RWPE1 (cell line): Measurements from ENCODE around the gene RBM47.
A peak's percentile ranks its signal among the peaks of the same experiment; 100 is the strongest.

ENCODE experiments used
- CTCF ChIA-PET: fragments of 350-600 bp; sonication (Branson Sonifier 250); formaldehyde crosslinking; extraction: SDS; loops from one replicate; lab custom pipeline; 2021; lab: Yijun Ruan, JAX
- POLR2A ChIA-PET: fragments of 400-600 bp; formaldehyde crosslinking; extraction: SDS; loops from one replicate; lab custom pipeline; 2020; ENCODE audit warnings: antibody characterized with exemption; ENCODE audit not compliant: low non-redundant PET; lab: Yijun Ruan, JAX
- DNase-seq: peaks from one replicate; pipeline ENCODE4 v3.0.0; 2012; ENCODE audit warnings: low spot score
- H3K27ac ChIP-seq: fragments of 450-650 bp; 2 replicates; pipeline ENCODE4 v1.5.1; 2017
- CTCF ChIP-seq: fragments of 450-650 bp; conservative IDR thresholded peaks from 2 replicates; pipeline ENCODE4 v1.5.1; 2017; ENCODE audit warnings: low read depth, mild to moderate bottlenecking

Gene RBM47

GRCh38 chr4:40599431-40599830 lies 30.2 kb downstream of the RBM47 start:
- CTCF ChIA-PET = no interaction called here
- no peak overlapping the region for H3K27ac ChIP-seq

GRCh38 chr4:40596522-40596921 lies 33.1 kb downstream of the RBM47 start:
- no peak overlapping the region for H3K27ac ChIP-seq
- TF ChIP-seq CTCF = no peak
- ChIA-PET CTCF (interaction anchor here (0.5 kb wide), 1 partner anchor 280 kb away, joined by 4 read pairs; no protein-coding TSS in a partner anchor), POLR2A (no interaction called here)
- DNase-seq = no peak

More at GRCh38 chr4:40599431-40599830, 30.2 kb downstream of the RBM47 start:
- POLR2A ChIA-PET = no interaction called here
- no peak for DNase-seq
- TF ChIP-seq CTCF = no peak

- POLR2A ChIA-PET = no interaction called here
- TF ChIP-seq CTCF = no peak
- no peak overlapping the region for H3K27ac ChIP-seq
- CTCF ChIA-PET = interaction anchor here (0.5 kb wide), 1 partner anchor 280 kb away, joined by 4 read pairs; no protein-coding TSS in a partner anchor
- no peak for DNase-seq
Observed at GRCh38 chr4:40595981-40596380, 33.7 kb downstream of the RBM47 start.

- peak; percentile 30 for DNase-seq
- POLR2A ChIA-PET = no interaction called here
- no peak overlapping the region for H3K27ac ChIP-seq
- no peak for TF ChIP-seq CTCF
- CTCF ChIA-PET = no interaction called here
Observed at GRCh38 chr4:40594261-40595178, 35.1 kb downstream of the RBM47 start.

- H3K27ac ChIP-seq = no peak overlapping the region
- ChIA-PET CTCF (interaction anchor here (0.6 kb wide), 1 partner anchor 1028 kb away, joined by 3 read pairs; no protein-coding TSS in a partner anchor), POLR2A (no interaction called here)
- DNase-seq = no peak
- TF ChIP-seq CTCF = no peak
Observed at GRCh38 chr4:40592034-40592433, 37.6 kb downstream of the RBM47 start.

GRCh38 chr4:40587826-40588225 lies 41.8 kb downstream of the RBM47 start:
- ChIA-PET CTCF (no interaction called here), POLR2A (no interaction called here)
- no peak overlapping the region for H3K27ac ChIP-seq
- peak; percentile 31 for DNase-seq
- no peak for TF ChIP-seq CTCF
